NCI-H1417 treated with DMSO at 0.1 percent for 48 hours (cell line): ENCODE results near the gene PIF1.
"Not testable (repeated sequence)": the region's sequence is repeated elsewhere in the genome, so short reads cannot be mapped to it uniquely, and the experiment has no call there.

Experiments used
- DNase-seq: peaks from one replicate; lab custom pipeline; 2025; lab: John Stamatoyannopoulos, UW

The PIF1 gene

GRCh38 chr15:64808785-64809453 lies 16.5 kb downstream of the PIF1 start:
- no peak for DNase-seq

- DNase-seq = no peak
These were observed 17.7 kb downstream of the PIF1 start for GRCh38 chr15:64807751-64808222.

DNA sequence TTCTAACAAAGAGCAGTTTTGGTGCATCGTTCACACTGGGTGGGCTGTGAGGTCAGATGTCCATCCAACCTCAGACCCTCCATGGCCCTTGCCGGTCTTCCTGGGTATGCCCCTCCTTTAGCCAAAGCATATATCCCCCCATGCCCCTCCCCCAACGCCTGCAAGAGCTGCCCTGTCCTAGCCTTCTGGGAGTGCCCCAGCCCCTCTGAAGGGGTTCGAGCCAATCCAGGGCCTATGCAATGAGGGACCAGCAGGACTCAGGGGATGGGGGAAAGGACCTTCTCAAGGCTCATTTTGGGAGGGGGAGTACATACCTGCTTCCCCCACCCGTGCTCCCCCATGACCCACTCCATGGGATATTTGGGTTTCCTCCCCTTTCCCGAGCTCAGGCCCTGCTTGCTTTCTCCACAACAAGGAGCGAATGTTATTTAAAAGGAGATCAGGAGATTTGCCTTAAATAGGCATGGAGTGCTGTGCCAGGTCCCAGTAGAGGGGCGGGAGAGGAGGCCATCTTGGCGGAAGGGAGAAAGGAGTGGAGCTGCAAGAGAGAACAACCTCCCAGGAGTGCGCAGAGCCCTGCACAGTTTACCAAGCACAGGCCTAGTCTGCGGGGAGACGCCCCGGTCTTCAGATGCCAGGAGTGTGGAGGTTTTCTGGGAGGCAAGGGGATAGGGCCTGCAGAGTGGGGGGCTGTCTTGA lies 18.2 kb downstream of the PIF1 start:
- no peak for DNase-seq

DNA sequence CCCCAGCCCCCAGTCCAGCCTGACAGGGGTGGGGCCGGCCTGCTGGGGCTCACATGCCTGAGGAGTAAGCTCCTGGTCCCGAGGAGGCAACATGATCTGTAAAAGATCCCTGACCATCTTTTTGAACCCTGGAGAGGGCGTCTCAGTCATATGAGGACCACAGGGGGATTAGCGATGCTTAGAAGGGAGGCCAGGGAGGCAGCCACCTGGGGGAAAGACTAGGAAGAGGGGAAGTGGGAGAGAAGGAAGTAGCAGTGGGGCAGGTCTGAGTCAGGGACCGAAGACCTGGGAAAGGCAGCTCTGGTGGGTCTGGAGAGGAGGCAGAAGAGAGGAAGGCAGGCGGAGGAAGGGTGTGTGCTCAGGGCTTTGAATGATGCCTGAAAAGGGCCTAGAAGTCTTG lies 18.9 kb downstream of the PIF1 start:
- no peak for DNase-seq

DNA sequence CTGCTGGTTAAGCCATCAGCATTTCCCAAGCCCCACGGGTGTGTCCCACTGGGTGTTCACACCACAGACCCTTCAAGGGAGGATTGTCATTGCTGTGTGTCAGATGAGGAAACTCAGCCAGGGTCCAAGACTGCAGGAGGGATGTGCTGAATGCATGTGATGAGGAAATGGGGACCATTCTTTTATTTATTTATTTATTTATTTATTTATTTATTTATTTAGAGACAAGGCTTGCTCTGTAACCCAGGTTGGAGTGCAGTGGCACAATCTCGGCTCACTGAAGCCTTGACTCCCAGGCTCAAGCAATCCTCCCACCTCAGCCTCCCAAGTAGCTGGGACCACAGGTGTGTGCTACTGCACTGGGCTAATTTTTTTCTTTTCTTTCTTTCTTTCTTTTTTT lies 20.8 kb downstream of the PIF1 start:
- no peak for DNase-seq

- DNase-seq = no peak
These were observed 21.9 kb downstream of the PIF1 start for GRCh38 chr15:64803526-64803925.

GRCh38 chr15:64800476-64800875 lies 25.0 kb downstream of the PIF1 start:
- DNase-seq = no peak

DNA sequence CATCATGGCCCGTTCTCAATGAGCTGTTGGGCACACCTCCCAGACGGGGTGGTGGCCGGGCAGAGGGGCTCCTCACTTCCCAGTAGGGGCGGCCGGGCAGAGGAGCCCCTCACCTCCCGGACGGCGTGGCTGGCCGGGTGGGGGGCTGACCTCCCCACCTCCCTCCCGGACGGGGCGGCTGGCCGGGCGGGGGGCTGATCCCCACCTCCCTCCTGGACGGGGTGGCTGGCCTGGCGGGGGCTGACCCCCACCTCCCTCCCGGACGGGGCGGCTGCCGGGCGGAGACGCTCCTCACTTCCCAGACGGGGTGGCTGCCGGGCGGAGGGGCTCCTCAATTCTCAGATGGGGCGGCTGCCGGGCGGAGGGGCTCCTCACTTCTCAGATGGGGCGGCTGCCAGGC lies 26.5 kb downstream of the PIF1 start:
- DNase-seq = not testable (repeated sequence)

DNA sequence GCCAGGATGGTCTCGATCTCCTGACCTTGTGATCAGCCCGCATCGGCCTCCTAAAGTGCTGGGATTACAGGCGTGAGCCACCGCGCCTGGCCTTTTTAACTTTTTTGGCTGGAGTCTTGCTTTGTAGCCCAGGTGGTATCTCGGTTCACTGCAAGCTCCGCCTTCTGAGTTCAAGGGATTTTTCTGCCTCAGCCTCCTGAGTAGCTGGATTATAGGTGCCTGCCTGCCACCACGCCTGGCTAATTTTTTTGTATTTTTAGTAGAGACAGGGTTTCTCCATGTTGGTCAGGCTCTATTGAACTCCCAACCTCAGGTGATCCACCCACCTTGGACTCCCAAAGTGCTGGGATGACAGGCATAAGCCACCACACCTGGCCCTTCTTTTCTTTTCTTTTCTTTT lies 29.5 kb downstream of the PIF1 start:
- DNase-seq = not testable (repeated sequence)

DNA sequence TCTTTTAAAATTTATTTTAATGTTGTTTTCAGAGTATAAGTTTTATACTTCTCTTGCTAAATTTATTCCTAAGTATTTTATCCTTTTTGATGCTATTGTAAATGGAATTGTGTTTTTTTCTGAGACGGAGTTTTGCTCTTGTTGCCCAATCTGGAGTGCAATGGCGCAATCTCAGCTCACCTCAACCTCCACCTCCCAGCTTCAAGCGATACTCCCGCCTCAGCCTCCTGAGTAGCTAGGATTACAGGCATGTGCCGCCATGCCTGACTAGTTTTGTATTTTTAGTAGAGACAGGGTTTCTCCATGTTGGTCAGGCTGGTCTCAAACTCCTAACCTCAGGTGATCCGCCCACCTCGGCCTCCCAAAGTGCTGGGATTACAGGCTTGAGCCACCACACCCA lies 30.1 kb downstream of the PIF1 start:
- not testable (repeated sequence) for DNase-seq

- no peak for DNase-seq
These were observed 33.2 kb downstream of the PIF1 start for GRCh38 chr15:64792282-64792681.

DNA sequence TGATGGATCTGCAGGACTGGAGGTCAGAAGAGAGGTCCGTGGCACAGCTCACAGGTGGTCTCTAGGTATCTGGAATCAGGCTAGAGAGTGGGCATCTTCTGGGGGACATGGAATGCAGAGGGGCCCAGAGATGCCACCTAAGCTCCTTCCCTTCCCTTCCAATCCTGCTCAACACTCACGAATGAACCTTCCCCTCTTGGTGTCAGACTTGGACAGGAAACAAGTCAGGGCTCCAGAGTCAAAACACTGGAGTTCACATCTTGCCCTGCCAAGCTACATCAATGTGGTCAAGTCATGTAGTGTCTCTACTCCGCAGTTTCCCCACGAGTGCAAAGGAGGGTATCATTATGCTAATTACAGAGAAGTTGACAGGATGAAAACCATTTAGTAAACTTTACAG lies 34.0 kb downstream of the PIF1 start:
- DNase-seq = no peak

GRCh38 chr15:64783796-64784195 lies 41.7 kb downstream of the PIF1 start:
- DNase-seq = no peak

DNA sequence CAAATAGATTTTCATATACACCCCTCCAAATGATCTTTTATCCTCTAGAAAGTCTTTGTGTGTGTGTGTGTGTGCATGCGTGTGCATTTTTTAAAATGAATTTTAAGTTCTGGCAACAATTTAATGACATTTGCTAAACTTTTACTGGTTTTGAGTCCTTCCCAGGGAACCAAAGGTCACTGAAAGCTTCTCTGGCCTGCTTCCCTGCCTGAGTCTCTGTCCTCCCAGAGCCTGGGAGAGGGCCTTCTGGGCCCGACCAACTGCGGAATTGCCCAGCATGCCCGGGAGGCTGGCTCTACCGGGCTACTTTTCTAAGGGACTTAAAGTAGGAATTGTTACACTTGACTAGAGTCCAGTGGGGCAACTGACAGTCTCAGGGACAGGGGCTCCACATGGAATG lies 42.7 kb downstream of the PIF1 start:
- DNase-seq = no peak

- DNase-seq = no peak
These were observed 44.1 kb downstream of the PIF1 start for GRCh38 chr15:64781299-64781698.

- no peak for DNase-seq
These were observed 44.8 kb downstream of the PIF1 start for GRCh38 chr15:64780600-64781156.

GRCh38 chr15:64779630-64780029 lies 45.8 kb downstream of the PIF1 start:
- no peak for DNase-seq

GRCh38 chr15:64779024-64779423 lies 46.4 kb downstream of the PIF1 start:
- no peak for DNase-seq

DNA sequence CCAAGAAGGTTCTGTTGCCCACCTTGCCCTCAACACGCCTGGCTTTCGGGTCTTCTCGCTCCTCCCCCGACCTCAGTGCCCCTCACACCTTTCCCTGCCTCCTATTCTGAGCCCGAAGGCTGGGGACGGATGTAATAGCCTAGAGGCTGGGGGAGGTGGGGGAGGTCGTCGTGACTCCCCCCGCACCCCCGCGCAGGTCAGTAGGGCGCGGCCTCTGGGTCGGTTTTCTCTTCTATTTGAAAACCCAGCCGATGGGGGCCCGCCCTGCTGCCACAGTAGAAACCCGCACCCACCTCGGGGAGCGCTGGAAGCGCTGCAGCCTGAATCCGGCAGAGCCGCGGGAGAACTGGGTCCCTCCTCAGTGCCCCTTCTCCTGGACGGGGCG lies 49.1 kb downstream of the PIF1 start:
- no peak for DNase-seq

GRCh38 chr15:64775551-64776401 lies 49.7 kb downstream of the PIF1 start, which contains the start of gene RBPMS2:
Gene RBPMS2 (minus strand): TSS chr15:64775589. CDS start chr15:64775319, 270 bp downstream.
- no peak for DNase-seq

GRCh38 chr15:64774629-64775493 lies 50.6 kb downstream of the PIF1 start:
- no peak for DNase-seq
